ENCODE measurements around the gene IGF2BP3. TPM values are rescaled to one million over a fixed set of nuclear protein-coding genes. Genes with fewer than 3 reads are reported as not detected.
A peak's percentile ranks its signal among the peaks of the same experiment; 100 is the strongest.
"Not testable (repeated sequence)": the region's sequence is repeated elsewhere in the genome, so short reads cannot be mapped to it uniquely, and the experiment has no call there.

Gene IGF2BP3
- polyA plus RNA-seq, 10 donors, result 20.6 to 39.0 (median 32.0) TPM

DNA sequence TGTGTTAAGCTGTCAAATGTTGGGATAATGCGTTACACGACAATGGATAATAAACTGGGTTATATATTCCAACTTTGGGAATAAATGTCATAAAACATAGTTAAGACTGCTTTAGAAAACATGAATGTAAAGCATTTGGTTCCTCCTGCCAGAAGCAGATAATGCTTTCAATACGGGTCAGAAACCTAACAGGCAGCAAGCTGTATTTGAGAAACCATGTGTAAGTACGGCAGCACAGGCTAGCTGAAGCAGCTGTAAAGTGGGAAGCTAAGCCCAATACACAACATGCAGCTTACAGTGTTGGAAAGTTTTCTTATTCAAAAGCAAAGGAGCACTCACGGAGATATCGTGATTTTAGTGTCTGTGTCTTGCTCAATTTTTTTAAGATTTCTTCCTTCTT is 124.7 kb downstream of the IGF2BP3 start:
- peak in 1 of 3 donors; percentile 66 for DNase-seq

DNA sequence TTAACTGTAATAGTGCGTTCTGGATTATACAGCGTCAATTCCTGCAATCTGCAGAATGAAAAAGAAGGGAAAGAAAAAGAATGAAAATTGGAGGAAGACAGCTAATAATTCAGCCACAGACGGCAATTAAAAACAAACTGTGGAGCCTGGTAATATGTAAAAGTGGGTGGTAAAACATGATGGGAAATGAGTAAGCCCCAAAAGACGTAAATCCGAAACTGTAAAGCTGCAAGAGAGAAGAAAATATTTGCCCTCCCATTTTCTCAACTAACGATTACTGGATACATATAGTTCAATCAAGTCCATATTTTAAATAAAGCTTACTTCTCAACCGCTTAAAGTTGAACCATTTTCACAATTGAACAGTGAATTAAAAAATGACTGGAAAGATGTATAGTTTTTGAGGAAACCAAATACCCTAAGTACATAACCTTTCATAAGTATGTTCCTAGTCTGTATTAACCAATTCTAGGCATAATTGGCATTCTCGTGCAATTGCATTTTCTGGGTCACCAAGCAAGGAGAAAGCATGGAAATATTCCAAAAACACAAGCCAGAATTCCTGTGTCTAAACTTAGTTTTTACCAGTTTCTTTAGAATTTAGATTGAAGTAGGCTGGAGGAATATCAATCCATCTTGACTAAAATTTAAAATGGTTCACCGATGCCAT is 126.3 kb downstream of the IGF2BP3 start:
- no peak for DNase-seq

DNA sequence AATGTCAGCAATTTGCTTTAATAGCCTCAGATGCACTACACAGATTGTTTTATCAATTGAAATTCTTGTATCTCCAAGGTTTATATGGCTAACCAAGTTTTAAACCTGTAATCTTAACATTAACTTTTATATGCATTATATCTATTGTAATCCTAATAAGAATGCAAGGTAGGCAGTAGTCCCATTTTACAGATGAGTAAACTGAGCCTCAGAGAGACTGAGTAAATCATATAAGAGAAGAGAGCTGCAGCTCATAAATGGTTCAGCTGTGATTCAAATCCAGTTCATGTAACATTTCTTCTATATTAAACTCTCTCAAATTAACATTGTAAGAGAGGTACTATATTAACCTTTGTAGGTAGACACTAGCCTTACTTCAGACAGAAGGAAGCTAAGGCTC is 127.2 kb downstream of the IGF2BP3 start:
- DNase-seq, result no peak

DNA sequence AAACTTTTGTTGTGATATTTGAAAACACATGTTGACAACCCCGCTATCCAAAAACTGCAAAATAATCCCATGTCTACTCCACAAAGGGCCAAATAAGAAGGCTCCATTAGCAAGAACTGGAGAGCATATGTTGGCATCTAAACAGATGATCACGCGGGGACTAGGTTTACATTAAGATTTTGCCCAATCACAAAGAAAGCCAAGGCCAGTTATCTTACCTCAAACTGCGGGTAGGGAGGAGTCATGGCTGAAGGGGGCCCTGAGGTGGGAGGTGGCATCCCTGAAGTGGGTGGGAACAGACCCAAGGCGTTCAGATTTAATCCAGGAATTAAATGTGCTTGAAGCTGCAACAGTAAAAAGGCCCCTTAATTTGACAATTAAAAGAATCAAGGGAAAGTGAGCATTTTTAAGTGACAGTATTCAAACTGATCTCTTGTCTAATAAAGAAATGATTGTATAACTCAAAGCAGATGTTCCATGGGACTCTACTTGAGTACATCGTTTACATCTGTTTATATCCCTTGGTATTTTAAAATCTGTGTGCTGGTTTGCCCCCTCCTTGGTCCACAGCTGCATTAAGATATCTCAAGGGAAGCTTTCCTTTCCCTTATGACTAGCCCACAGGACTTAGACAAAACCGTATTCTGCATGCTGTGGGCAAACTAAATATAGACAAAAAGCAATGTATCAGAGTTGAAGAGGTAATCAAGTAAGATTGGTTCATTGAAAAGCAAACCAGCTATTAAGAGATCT is 128.3 kb downstream of the IGF2BP3 start:
- DNase-seq, result peak in 1 of 3 donors; percentile 35

- DNase-seq, result no peak
These were observed 131.4 kb downstream of the IGF2BP3 start for GRCh38 chr7:23338863-23339262.

GRCh38 chr7:23338439-23338838 is 131.9 kb downstream of the IGF2BP3 start:
- no peak for DNase-seq

GRCh38 chr7:23337374-23337773 is 132.9 kb downstream of the IGF2BP3 start:
- DNase-seq, result no peak

DNA sequence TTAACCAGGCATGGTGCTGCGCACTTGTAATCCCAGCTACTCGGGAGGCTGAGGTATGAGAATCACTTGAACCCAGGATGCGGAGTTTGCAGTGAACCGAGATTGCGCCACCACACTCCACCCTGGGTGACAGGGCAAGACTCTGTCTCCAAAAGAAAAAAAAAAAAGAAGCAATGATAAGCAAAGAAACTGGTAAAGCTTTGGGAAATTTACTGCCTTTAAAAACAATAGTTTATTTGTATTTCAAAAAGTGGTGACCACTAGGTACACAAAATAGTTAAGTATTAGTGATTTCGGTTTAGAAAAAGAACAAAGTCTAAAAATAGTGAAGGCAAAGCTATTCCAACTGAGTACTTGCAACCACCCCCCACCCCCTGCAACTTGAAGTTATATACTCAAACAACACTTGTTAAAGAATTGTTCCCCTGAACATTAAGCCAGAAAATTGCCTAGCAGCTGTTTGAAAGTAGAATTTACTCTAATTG is 133.4 kb downstream of the IGF2BP3 start:
- DNase-seq, result no peak

DNA sequence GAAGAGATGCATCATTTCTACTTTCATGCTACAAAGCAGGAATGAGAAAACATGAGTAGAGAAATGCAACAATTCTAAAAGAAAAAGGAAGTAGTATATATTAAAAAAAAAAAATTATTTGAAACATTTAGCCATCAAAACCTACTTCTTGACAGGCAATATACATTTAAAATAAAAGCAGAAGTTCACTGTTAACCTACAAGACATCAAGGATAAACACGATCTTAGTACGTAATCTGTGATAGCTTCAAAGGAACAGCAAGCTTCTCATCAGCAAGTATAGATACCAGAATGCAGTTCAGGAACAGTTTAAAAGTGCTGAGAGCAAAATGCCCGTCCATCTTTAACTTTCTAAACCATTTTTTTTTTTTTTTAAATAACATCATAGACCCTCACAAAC is 134.2 kb downstream of the IGF2BP3 start:
- no peak for DNase-seq

DNA sequence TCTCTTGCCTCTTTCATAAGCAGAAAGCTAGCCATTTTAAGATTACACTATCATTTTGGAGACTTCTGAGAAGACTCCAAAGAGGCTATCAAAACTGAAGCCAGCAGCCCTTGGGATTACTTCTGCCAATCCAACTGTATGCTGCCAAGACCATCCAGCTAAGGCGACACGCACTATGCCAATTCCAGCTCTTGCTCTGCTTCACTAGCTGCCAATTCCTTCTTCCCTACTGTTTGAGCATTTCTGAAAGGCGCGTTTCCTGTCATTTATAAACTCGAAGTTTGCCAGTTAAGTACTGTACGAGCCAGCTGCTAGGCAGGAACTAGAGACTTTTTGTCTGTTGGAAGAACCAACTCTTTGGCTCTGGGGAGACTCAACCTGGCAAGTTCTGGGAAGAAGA is 134.7 kb downstream of the IGF2BP3 start:
- peak in 1 of 3 donors; percentile 32 for DNase-seq

- DNase-seq, result no peak
These were observed 135.2 kb downstream of the IGF2BP3 start for GRCh38 chr7:23335136-23335535.

- peak; percentile 42 to 96 (median 73) for DNase-seq
These were observed 135.7 kb downstream of the IGF2BP3 start for GRCh38 chr7:23334482-23335056.

- DNase-seq, result peak; percentile 77 to 92 (median 89)
These were observed 136.5 kb downstream of the IGF2BP3 start for GRCh38 chr7:23333671-23334246.

DNA sequence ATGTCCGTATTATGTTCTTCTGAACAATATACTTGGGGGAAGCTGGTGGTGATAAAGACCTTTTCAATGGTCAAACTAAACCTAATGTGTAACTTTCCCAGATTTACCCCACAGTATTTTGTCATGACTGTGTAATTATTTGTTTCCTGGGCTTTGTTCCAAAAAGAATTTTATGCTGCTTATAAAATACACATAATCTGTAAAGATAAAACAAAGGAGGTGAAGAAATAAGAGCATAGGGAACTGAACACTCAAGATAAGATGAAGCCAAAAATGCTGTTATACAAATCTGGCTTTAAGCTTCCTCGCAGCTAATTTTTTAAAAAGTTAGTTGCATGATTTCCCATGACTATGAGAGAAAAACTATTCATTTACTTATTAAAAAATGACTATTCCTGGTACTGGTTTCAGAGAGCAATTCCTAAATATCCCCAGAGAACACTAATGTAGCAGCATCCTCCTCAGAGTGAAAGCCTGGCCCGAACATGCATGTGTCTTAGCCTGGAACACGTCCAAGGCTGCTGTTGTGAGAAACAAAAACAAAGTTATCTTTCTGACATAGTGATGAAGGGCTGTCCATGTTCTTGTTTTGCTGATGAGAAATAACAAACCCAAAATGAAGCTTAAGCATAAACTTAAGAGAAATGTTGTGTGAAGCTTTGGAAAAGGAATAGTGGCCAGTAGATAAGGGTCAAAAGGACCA is 137.2 kb downstream of the IGF2BP3 start:
- peak; percentile 49 to 90 (median 78) for DNase-seq

DNA sequence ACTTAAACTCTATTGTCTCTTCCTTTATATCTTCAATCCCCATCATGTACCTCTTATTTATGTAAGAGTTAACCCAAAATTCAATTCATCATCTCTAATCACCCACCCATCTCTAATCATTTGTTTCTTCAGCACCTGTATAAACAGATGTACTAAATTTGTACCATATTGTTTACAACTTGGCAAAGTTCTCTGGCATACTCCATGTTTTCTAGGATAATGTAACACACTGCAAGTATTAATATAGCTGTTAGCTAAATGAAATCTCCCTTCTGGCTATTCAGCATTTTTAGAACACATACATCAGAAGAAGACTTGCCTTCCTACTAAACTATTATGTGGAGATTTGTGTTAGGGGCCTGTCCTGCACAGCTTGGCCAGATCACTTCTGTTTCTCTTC is 138.1 kb downstream of the IGF2BP3 start:
- peak in 1 of 3 donors; percentile 32 for DNase-seq

- no peak for DNase-seq
These were observed 139.2 kb downstream of the IGF2BP3 start for GRCh38 chr7:23331132-23331531.

DNA sequence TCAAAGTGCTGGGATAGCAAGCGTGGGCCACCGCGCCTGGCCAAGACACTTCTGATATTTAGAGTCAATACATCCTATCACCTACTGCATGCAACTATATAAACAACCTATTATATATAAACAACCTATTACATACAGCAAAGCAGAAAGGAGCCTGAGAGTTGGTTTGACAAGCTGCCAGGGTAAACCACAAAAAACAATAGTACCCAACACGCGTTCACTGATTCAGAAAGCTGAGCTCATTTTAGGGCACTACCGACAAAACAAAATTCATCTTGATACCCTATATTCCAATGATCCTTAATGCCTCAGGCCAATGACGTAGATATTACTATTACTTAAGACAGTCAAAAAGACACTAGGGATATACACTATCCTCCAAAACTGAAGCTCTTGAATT is 154.9 kb downstream of the IGF2BP3 start:
- no peak for DNase-seq

DNA sequence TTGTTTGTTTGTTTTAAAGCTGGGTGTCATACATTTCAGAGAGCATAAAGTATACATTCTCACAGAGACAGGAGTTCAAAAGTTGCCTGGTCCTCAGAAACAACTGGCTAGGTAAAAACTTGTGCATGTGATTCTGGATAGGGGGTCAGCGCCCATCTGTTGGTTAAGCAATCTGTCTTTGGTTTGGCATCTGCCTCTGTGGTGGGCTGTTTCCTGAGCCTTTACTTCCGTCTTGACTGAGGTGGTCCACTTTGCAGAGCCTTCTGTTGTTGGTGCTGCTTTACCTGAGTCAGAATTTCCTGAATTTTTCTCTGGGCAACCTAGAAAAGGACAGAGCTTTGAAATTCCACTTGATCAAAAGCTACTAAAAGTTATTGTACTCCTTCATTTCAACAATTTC is 158.2 kb downstream of the IGF2BP3 start:
- DNase-seq, result not testable (repeated sequence)

- no peak for DNase-seq
These were observed 161.5 kb downstream of the IGF2BP3 start for GRCh38 chr7:23308754-23309153.

GRCh38 chr7:23306936-23307521 is 163.3 kb downstream of the IGF2BP3 start:
- no peak for DNase-seq

GRCh38 chr7:23299770-23300300 is 170.5 kb downstream of the IGF2BP3 start:
- no peak for DNase-seq

Measured in muscle of back (tissue), 11 donors.